ENCODE data around the gene STAP2.
A peak's percentile ranks its signal among the peaks of the same experiment; 100 is the strongest.

STAP2 gene

DNA sequence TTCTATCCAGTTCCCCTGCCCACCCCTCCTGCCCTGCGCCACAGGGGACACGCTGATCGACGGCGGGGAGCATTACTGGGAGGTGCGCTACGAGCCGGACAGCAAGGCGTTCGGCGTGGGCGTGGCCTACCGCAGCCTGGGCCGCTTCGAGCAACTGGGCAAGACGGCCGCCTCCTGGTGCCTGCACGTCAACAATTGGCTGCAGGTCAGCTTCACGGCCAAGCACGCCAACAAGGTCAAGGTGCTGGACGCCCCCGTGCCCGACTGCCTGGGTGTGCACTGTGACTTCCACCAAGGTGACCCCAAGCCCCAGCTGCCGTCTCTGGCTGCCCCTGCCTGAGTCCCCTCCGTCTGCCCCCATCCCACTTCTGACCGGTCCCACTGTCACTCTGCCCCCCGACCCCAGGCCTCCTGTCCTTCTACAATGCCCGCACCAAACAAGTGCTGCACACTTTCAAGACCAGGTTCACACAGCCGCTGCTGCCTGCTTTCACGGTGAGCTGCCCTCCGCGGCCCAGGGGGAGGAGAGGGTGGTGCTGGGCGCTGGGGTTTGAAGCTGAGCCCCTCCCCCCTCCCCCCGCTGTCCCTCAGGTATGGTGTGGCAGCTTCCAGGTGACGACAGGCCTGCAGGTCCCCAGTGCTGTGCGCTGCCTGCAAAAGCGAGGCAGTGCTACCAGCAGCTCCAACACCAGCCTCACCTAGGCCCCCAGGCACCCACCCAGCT lies 15.5 kb downstream of the STAP2 start:
- Histone ChIP-seq H3K9ac (ENCODE audit: low read depth, low read length) (no peak overlapping the region), H3K36me3 (ENCODE audit: control insufficient read depth, insufficient read depth, low read length) (peaks cover 13% of the 10 kb centered on the region), H3K27me3 (ENCODE audit: control insufficient read depth, insufficient read depth, low read length) (no peaks in the 10 kb centered on the region), H3K27ac (ENCODE audit: low read depth, low read length) (no peak overlapping the region), H3K9me3 (ENCODE audit: control insufficient read depth, insufficient read depth, low read length) (0 out of 2 replicates have a peak, but pooled peaks cover 3% of the 10 kb centered on the region), H3K4me1 (ENCODE audit: control insufficient read depth, insufficient read depth, low read length) (no peaks in the 10 kb centered on the region), H3K4me3 (ENCODE audit: low read depth, low read length) (no peak overlapping the region)

DNA sequence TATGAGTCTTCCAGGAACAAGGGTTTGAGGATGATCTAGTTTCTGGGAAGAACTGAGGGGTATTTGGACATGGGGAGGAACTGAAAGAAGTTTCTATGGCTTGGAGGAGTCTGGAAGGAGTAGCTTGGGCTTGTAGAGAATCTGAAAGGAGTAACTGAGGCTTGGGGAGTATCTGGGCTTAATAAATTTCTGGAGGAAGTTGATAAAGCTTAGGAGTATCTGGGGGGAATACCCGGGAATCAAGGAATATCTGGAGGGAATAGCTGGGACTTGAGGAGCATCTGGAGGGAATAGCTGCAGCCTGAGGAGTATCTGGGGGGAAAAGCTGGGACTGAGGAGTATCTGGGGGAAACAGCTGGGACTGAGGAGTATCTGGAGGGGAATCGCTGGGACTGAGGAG lies 18.2 kb downstream of the STAP2 start:
- H3K4me1 ChIP-seq (ENCODE audit: control insufficient read depth, insufficient read depth, low read length) = no peaks in the 10 kb centered on the region
- no peaks in the 10 kb centered on the region for H3K27me3 ChIP-seq (ENCODE audit: control insufficient read depth, insufficient read depth, low read length)
- peaks cover 26% of the 10 kb centered on the region for H3K36me3 ChIP-seq (ENCODE audit: control insufficient read depth, insufficient read depth, low read length)

DNA sequence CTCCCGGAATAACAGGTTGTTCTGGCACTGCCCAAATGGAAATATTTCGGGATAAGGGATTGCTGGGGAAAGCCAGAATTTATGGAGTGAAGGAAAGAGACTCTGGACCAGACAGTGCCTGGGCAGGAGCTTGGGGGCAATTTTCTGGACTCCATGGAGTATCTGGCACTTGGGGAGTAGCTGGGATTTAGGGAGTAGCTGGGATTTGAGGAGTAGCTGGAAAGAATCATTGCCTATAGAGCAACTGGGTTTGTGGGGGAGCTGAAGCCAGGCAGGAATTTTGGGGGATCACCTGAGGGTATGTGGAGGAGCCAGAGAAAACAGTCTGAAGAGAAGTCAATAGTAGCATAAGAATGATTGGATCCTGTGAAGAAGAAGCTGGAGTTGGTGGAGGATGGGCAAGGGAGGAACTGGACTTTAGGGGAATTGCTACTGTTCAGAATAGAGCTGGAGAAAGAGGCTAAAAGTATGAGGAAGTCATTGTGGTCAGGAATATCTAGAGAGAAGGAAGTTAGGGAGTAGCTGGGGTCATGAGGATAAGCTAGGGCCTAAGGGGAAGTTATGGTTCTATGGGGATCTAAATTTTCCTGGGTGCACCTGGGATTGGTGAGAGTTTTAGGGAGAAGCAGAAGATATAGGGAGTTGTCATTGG lies 19.4 kb downstream of the STAP2 start:
- H3K27me3 ChIP-seq (ENCODE audit: control insufficient read depth, insufficient read depth, low read length) = no peaks in the 10 kb centered on the region
- H3K9ac ChIP-seq (ENCODE audit: low read depth, low read length) = no peak overlapping the region
- peaks cover 31% of the 10 kb centered on the region for H3K36me3 ChIP-seq (ENCODE audit: control insufficient read depth, insufficient read depth, low read length)
- H3K4me1 ChIP-seq (ENCODE audit: control insufficient read depth, insufficient read depth, low read length) = no peaks in the 10 kb centered on the region
- no peak overlapping the region for H3K27ac ChIP-seq (ENCODE audit: low read depth, low read length)
- no peak overlapping the region for H3K4me3 ChIP-seq (ENCODE audit: low read depth, low read length)
- H3K9me3 ChIP-seq (ENCODE audit: control insufficient read depth, insufficient read depth, low read length) = 0 out of 2 replicates have a peak, but pooled peaks cover 3% of the 10 kb centered on the region

More for the DNA sequence above, 18.2 kb downstream of the STAP2 start:
- 0 out of 2 replicates have a peak, but pooled peaks cover 3% of the 10 kb centered on the region for H3K9me3 ChIP-seq (ENCODE audit: control insufficient read depth, insufficient read depth, low read length)
- no peak overlapping the region for H3K9ac ChIP-seq (ENCODE audit: low read depth, low read length)
- no peak overlapping the region for H3K4me3 ChIP-seq (ENCODE audit: low read depth, low read length)
- no peak overlapping the region for H3K27ac ChIP-seq (ENCODE audit: low read depth, low read length)

DNA sequence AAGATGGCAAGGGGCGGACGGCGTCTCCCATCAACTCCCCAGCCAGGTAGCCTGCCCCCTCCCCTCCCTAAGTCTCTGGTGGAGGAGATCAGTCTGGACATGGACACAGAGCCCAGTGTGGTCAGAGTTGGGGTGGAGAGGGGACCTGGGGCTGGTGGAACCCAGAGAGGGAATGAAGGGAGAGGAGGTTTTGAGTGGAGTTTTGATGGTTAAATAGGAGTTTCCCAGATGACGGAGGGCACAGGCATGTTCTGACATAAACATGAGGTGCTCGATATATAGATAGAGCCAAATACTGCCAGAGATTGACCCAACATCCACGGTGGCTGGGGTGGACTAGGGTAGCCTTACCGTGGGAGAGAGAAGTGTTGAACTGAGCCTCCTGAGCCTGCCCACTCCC lies 20.2 kb downstream of the STAP2 start:
- Histone ChIP-seq H3K4me1 (ENCODE audit: control insufficient read depth, insufficient read depth, low read length) (no peaks in the 10 kb centered on the region), H3K27me3 (ENCODE audit: control insufficient read depth, insufficient read depth, low read length) (no peaks in the 10 kb centered on the region), H3K4me3 (ENCODE audit: low read depth, low read length) (no peak overlapping the region), H3K9ac (ENCODE audit: low read depth, low read length) (no peak overlapping the region), H3K36me3 (ENCODE audit: control insufficient read depth, insufficient read depth, low read length) (peaks cover 31% of the 10 kb centered on the region), H3K9me3 (ENCODE audit: control insufficient read depth, insufficient read depth, low read length) (0 out of 2 replicates have a peak, but pooled peaks cover 3% of the 10 kb centered on the region), H3K27ac (ENCODE audit: low read depth, low read length) (no peak overlapping the region)

DNA sequence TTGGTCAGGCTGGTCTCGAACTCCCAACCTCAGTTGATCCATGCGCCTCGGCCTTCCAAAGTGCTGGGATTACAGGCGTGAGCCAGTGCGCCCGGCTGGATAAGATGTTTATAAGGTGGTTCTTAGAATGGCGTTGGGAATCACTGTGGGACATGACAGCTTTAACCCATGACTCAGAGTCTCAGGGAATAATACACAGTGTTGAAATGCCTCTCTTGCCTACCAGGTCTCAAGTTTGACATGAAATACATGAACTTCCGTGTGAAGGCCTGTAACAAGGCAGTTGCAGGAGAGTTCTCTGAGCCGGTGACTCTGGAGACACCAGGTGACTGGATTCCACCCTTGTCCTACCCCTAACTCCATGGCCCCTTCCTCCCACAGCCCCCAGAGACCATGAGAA lies 21.7 kb downstream of the STAP2 start:
- H3K4me1 ChIP-seq (ENCODE audit: control insufficient read depth, insufficient read depth, low read length) = no peaks in the 10 kb centered on the region
- H3K36me3 ChIP-seq (ENCODE audit: control insufficient read depth, insufficient read depth, low read length) = peaks cover 41% of the 10 kb centered on the region
- no peaks in the 10 kb centered on the region for H3K27me3 ChIP-seq (ENCODE audit: control insufficient read depth, insufficient read depth, low read length)
- 0 out of 2 replicates have a peak, but pooled peaks cover 3% of the 10 kb centered on the region for H3K9me3 ChIP-seq (ENCODE audit: control insufficient read depth, insufficient read depth, low read length)
- no peak overlapping the region for H3K27ac ChIP-seq (ENCODE audit: low read depth, low read length)
- H3K4me3 ChIP-seq (ENCODE audit: low read depth, low read length) = no peak overlapping the region
- H3K9ac ChIP-seq (ENCODE audit: low read depth, low read length) = no peak overlapping the region

- Histone ChIP-seq H3K27ac (ENCODE audit: low read depth, low read length) (no peak overlapping the region), H3K27me3 (ENCODE audit: control insufficient read depth, insufficient read depth, low read length) (no peaks in the 10 kb centered on the region), H3K4me3 (ENCODE audit: low read depth, low read length) (no peak overlapping the region), H3K9ac (ENCODE audit: low read depth, low read length) (no peak overlapping the region), H3K9me3 (ENCODE audit: control insufficient read depth, insufficient read depth, low read length) (no peaks in the 10 kb centered on the region), H3K36me3 (ENCODE audit: control insufficient read depth, insufficient read depth, low read length) (peaks cover 58% of the 10 kb centered on the region), H3K4me1 (ENCODE audit: control insufficient read depth, insufficient read depth, low read length) (no peaks in the 10 kb centered on the region)
Measured at GRCh38 chr19:4313847-4314490, 24.7 kb downstream of the STAP2 start.

DNA sequence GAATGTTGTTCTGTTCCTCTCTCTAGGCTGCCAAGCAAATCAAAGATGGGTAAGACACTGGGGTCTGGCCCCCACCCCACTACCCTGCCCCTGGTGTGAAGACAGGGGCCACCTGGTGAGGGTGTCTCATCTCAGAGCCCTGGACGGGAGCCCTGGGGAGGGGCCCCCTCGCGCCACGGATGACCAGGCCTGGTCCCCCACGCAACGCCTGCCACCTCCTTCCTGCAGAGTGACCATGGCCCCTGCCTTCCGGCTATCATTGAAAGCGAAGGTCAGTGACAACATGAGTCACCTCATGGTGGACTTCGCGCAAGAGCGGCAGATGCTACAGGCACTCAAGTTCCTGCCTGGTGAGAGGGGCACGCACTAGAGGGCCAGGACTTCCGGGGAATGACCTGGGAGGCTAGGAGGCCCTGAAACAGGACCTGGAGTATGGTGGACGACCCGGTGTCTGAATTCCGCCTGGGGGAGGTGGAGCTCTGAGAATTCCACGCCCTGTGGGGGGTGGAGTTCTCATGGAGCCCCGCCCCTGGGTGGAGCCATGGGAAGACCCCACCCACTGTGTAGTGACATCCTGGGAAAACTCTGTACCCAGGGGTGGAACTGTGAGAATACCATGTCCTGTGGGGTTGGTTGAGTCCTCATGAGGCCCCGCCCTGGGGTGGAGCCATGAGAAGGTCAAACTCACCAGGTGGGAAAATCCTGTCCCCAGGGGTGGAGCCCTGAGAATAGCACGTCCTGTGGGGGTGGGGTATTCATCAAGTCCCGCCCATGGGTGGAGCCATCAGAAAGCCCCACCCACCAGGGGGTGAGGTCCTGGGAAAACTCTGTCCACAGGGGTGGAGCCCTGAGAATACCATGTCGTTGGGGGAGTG lies 28.1 kb downstream of the STAP2 start:
- no peaks in the 10 kb centered on the region for H3K27me3 ChIP-seq (ENCODE audit: control insufficient read depth, insufficient read depth, low read length)
- no peak overlapping the region for H3K4me3 ChIP-seq (ENCODE audit: low read depth, low read length)
- H3K9me3 ChIP-seq (ENCODE audit: control insufficient read depth, insufficient read depth, low read length) = no peaks in the 10 kb centered on the region
- H3K36me3 ChIP-seq (ENCODE audit: control insufficient read depth, insufficient read depth, low read length) = peaks cover 50% of the 10 kb centered on the region
- no peak overlapping the region for H3K9ac ChIP-seq (ENCODE audit: low read depth, low read length)
- H3K4me1 ChIP-seq (ENCODE audit: control insufficient read depth, insufficient read depth, low read length) = no peaks in the 10 kb centered on the region
- H3K27ac ChIP-seq (ENCODE audit: low read depth, low read length) = no peak overlapping the region

GRCh38 chr19:4305659-4306058 lies 33.0 kb downstream of the STAP2 start:
- no peak overlapping the region for H3K27ac ChIP-seq (ENCODE audit: low read depth, low read length)
- no peaks in the 10 kb centered on the region for H3K27me3 ChIP-seq (ENCODE audit: control insufficient read depth, insufficient read depth, low read length)
- H3K36me3 ChIP-seq (ENCODE audit: control insufficient read depth, insufficient read depth, low read length) = peaks cover 26% of the 10 kb centered on the region
- H3K4me1 ChIP-seq (ENCODE audit: control insufficient read depth, insufficient read depth, low read length) = peaks cover 5% of the 10 kb centered on the region; the same call in 1 of the 2 replicates
- H3K9ac ChIP-seq (ENCODE audit: low read depth, low read length) = no peak overlapping the region
- H3K9me3 ChIP-seq (ENCODE audit: control insufficient read depth, insufficient read depth, low read length) = no peaks in the 10 kb centered on the region
- no peak overlapping the region; the same call in 1 of the 2 replicates for H3K4me3 ChIP-seq (ENCODE audit: low read depth, low read length)

- Histone ChIP-seq H3K4me3 (ENCODE audit: low read depth, low read length) (peak overlapping the region; percentile 54; the same call in 1 of the 2 replicates), H3K9ac (ENCODE audit: low read depth, low read length) (no peak overlapping the region), H3K27ac (ENCODE audit: low read depth, low read length) (no peak overlapping the region), H3K27me3 (ENCODE audit: control insufficient read depth, insufficient read depth, low read length) (no peaks in the 10 kb centered on the region), H3K4me1 (ENCODE audit: control insufficient read depth, insufficient read depth, low read length) (peaks cover 5% of the 10 kb centered on the region; the same call in 1 of the 2 replicates), H3K36me3 (ENCODE audit: control insufficient read depth, insufficient read depth, low read length) (peaks cover 22% of the 10 kb centered on the region), H3K9me3 (ENCODE audit: control insufficient read depth, insufficient read depth, low read length) (no peaks in the 10 kb centered on the region)
Measured at GRCh38 chr19:4305257-4305612, 33.4 kb downstream of the STAP2 start.

DNA sequence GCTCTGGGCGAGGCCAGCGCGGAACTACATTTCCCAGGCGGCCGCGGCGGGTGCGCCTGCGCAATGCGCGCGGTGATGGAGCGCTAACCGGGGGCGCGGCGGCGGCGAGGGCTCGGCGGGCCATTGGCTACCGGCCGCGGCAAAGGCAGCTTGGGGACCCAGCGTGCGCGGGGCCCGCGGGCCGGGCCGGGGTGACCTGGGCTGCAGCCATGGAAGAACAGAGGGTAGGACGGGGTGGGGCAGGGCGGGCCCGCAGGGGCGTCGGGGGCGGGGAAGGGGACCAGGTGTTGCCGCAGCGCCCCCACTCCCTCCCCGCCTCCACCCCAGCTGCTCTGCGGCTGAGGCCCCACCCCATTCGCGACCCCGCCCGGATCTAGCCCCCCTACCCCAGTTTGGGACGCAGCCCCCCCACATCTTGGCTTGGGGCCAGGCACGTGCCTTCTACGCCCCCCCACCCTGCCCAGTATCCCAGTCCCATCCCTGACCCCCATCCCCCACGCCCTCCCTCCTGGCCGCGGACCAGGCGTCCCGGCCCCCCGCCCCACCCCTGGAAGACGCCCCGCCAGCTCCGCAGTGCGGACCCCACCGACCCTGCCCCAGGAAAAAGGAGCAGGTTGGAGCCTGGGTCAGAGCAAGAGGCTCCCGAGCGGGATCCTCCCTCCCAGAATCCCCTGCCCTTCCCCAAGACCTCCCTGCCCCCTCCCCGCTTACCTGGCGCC lies 33.9 kb downstream of the STAP2 start, which contains the start of gene FSD1:
TSS of gene FSD1 (plus strand) at position 61 of the 719 bp plus-strand sequence. CDS start at position 210, 149 bp downstream.
- H3K4me3 ChIP-seq (ENCODE audit: low read depth, low read length) = peak within 1 kb of the TSS; percentile 54; the same call in 1 of the 2 replicates
- no peaks in the 10 kb centered on the region for H3K27me3 ChIP-seq (ENCODE audit: control insufficient read depth, insufficient read depth, low read length)
- H3K9ac ChIP-seq (ENCODE audit: low read depth, low read length) = no peak within 1 kb of the TSS
- peaks cover 20% of the 10 kb centered on the region for H3K36me3 ChIP-seq (ENCODE audit: control insufficient read depth, insufficient read depth, low read length)
- H3K27ac ChIP-seq (ENCODE audit: low read depth, low read length) = no peak within 1 kb of the TSS
- H3K4me1 ChIP-seq (ENCODE audit: control insufficient read depth, insufficient read depth, low read length) = peaks cover 5% of the 10 kb centered on the region; the same call in 1 of the 2 replicates
- no peaks in the 10 kb centered on the region for H3K9me3 ChIP-seq (ENCODE audit: control insufficient read depth, insufficient read depth, low read length)

All from HUES48 (cell line).